A549 (cell line): Measurements from ENCODE around the gene CDH1.

Experiments
- HDAC2 ChIP-seq: fragments of 200-600 bp; sonication (generic); IDR thresholded peaks from 2 replicates; pipeline ENCODE4 v1.6.1; 2016
- JUNB ChIP-seq: fragments of >200 bp; sonication (Bioruptor Twin); formaldehyde crosslinking; IDR thresholded peaks from 2 replicates; pipeline ENCODE4 v1.6.1; 2016
- KDM1A ChIP-seq: fragments of 200-600 bp; sonication (generic); IDR thresholded peaks from 2 replicates; pipeline ENCODE4 v1.6.1; 2016; ENCODE audit warnings: low read depth, mild to moderate bottlenecking
- POLR2A ChIP-seq: IDR thresholded peaks from 2 replicates; pipeline ENCODE4 v1.6.1; 2012; ENCODE audit warnings: mild to moderate bottlenecking, low read length
- RAD21 ChIP-seq, 2 experiments: fragments of >200 bp in 1 of 2; sonication (Bioruptor Twin) in 1 of 2; formaldehyde crosslinking in 1 of 2; IDR thresholded peaks in 1 of 2; conservative IDR thresholded peaks in 1 of 2; 2 replicates in 1 of 2; 3 replicates in 1 of 2; pipeline ENCODE4 v1.6.1; 2012 to 2018; ENCODE audit warnings: inconsistent platforms in 1 of 2
- RNF2 ChIP-seq: fragments of 200-600 bp; sonication (generic); IDR thresholded peaks from 2 replicates; pipeline ENCODE4 v1.6.1; 2016; ENCODE audit warnings: low read depth, mild to moderate bottlenecking, antibody characterized with exemption, moderate library complexity, borderline replicate concordance
- SMC3 ChIP-seq: fragments of >200 bp; sonication (Bioruptor Twin); formaldehyde crosslinking; IDR thresholded peaks from 3 replicates; pipeline ENCODE4 v1.6.1; 2018; ENCODE audit warnings: inconsistent platforms
- TF ChIP-seq, protein P1 (sequence below): fragments of 200-600 bp; sonication (generic); IDR thresholded peaks from 2 replicates; pipeline ENCODE4 v1.6.1; 2016; ENCODE audit warnings: antibody characterized with exemption, mild to moderate bottlenecking, moderate library complexity
- TF ChIP-seq, protein P2 (sequence below): IDR thresholded peaks from 2 replicates; pipeline ENCODE4 v1.6.1; 2012
- TF ChIP-seq, protein P3 (sequence below): IDR thresholded peaks from 2 replicates; pipeline ENCODE4 v1.6.1; 2012; ENCODE audit warnings: low read depth, borderline replicate concordance
- TF ChIP-seq, protein P4 (sequence below): fragments of >200 bp; sonication (Bioruptor Twin); formaldehyde crosslinking; IDR thresholded peaks from 3 replicates; pipeline ENCODE4 v1.5.1; 2016

DNA sequence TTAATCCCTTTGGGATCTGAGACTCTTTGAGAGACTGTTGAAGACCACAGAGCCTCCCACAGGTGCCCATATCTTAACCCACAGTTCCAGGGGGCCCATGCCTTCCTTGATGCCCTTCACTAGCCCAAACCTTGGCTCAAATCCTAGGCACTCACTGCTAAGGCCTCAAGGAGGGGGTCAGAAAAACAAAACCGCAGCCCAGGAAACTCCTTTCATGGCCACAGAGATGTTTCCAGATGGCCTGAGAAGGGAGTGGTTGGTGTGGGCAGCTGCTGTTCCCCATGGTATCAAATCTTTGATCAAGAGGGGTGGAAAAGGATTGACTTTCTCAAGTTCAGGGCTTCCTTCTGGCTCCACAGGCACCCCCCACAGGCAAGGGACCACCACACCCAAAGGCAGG, 44.7 kb downstream of the CDH1 start:
- TF ChIP-seq, protein P1, sequence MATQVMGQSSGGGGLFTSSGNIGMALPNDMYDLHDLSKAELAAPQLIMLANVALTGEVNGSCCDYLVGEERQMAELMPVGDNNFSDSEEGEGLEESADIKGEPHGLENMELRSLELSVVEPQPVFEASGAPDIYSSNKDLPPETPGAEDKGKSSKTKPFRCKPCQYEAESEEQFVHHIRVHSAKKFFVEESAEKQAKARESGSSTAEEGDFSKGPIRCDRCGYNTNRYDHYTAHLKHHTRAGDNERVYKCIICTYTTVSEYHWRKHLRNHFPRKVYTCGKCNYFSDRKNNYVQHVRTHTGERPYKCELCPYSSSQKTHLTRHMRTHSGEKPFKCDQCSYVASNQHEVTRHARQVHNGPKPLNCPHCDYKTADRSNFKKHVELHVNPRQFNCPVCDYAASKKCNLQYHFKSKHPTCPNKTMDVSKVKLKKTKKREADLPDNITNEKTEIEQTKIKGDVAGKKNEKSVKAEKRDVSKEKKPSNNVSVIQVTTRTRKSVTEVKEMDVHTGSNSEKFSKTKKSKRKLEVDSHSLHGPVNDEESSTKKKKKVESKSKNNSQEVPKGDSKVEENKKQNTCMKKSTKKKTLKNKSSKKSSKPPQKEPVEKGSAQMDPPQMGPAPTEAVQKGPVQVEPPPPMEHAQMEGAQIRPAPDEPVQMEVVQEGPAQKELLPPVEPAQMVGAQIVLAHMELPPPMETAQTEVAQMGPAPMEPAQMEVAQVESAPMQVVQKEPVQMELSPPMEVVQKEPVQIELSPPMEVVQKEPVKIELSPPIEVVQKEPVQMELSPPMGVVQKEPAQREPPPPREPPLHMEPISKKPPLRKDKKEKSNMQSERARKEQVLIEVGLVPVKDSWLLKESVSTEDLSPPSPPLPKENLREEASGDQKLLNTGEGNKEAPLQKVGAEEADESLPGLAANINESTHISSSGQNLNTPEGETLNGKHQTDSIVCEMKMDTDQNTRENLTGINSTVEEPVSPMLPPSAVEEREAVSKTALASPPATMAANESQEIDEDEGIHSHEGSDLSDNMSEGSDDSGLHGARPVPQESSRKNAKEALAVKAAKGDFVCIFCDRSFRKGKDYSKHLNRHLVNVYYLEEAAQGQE, result no peak
- TF ChIP-seq POLR2A, result no peak
- TF ChIP-seq, protein P2, sequence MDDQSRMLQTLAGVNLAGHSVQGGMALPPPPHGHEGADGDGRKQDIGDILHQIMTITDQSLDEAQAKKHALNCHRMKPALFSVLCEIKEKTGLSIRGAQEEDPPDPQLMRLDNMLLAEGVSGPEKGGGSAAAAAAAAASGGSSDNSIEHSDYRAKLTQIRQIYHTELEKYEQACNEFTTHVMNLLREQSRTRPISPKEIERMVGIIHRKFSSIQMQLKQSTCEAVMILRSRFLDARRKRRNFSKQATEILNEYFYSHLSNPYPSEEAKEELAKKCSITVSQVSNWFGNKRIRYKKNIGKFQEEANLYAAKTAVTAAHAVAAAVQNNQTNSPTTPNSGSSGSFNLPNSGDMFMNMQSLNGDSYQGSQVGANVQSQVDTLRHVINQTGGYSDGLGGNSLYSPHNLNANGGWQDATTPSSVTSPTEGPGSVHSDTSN, result no peak
- TF ChIP-seq RAD21 (conservative IDR thresholded peaks at IDR 0.05 in 1 of 2, IDR thresholded peaks at IDR 0.05 in 1 of 2), result no peak
- TF ChIP-seq, protein P3, sequence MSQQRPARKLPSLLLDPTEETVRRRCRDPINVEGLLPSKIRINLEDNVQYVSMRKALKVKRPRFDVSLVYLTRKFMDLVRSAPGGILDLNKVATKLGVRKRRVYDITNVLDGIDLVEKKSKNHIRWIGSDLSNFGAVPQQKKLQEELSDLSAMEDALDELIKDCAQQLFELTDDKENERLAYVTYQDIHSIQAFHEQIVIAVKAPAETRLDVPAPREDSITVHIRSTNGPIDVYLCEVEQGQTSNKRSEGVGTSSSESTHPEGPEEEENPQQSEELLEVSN, result no peak
- TF ChIP-seq, protein P4, sequence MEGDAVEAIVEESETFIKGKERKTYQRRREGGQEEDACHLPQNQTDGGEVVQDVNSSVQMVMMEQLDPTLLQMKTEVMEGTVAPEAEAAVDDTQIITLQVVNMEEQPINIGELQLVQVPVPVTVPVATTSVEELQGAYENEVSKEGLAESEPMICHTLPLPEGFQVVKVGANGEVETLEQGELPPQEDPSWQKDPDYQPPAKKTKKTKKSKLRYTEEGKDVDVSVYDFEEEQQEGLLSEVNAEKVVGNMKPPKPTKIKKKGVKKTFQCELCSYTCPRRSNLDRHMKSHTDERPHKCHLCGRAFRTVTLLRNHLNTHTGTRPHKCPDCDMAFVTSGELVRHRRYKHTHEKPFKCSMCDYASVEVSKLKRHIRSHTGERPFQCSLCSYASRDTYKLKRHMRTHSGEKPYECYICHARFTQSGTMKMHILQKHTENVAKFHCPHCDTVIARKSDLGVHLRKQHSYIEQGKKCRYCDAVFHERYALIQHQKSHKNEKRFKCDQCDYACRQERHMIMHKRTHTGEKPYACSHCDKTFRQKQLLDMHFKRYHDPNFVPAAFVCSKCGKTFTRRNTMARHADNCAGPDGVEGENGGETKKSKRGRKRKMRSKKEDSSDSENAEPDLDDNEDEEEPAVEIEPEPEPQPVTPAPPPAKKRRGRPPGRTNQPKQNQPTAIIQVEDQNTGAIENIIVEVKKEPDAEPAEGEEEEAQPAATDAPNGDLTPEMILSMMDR, result no peak
- TF ChIP-seq SMC3, result no peak
- TF ChIP-seq HDAC2, result no peak
- no peak for TF ChIP-seq JUNB
- TF ChIP-seq KDM1A, result no peak
- TF ChIP-seq RNF2, result no peak
